ENCODE results near the gene IL31RA. TPM values are rescaled to one million over a fixed set of nuclear protein-coding genes. Genes with fewer than 3 reads are reported as not detected.

Gene IL31RA
- polyA plus RNA-seq, 1 donor, result 0.12 TPM

DNA sequence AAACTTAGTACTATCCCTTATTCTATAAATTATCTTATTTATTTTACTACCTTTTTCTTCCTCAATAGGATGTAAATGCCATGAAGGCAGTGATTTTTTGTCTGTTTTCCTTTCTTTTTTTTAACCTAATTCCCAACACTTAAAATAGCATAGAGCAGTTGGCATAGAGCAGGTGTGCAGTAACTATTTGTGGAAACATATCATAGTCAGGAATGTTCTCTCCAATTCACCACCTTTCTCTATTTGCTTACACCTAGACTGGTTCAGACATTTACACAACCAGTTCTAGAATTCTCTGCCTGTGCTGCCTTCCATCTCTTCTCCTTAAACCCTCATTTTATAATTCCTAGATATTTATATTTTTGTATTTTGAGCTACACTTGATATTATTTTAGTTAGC lies 49.6 kb downstream of the IL31RA start:
- no peak for DNase-seq

DNA sequence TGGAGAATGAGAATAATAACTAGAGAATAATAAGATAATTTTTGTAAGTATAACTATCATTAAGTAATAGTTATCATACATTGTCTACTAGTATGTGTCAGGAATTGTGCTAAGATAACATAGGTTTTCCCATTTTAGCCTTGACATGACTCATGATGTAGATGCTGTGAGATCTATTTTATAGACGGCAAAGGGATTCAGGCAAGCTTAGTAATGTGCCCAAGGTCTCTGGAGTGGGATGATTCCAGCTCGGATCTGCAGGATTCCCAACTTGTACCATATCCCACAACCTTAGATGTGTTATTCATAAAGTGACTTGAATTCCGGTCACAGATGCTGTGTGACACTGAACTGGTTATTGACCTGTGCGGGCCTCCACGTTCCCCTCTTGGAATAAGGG lies 51.5 kb downstream of the IL31RA start:
- no peak for DNase-seq

DNA sequence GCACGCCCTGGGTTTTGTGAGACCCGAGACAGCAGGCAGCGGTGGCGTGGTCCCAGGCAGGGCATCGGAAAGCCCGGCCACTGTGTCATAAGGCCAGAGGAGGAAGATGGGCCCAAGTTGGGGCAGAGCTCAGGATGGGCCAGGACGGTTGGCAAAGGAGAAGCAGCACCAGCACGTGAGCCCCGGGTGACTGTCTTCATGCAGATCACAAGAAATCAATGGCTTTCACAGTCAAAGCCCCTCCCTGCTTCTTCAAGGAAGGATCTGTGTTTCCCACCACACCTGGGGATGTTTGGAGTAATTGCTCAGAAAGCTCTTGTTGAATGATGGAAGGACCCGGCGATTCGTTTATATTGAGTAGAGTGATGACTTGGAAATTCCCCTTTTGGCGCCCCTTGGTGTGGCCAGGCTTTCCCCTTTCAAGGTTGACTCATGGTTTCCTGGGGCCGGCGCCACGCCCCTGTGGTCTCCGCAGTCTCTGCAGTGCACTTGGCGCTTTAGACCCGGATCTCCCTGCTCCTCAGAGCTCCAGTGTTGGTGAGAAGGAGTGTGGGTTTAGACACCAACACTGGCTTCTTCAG lies 52.1 kb downstream of the IL31RA start:
- no peak for DNase-seq

DNA sequence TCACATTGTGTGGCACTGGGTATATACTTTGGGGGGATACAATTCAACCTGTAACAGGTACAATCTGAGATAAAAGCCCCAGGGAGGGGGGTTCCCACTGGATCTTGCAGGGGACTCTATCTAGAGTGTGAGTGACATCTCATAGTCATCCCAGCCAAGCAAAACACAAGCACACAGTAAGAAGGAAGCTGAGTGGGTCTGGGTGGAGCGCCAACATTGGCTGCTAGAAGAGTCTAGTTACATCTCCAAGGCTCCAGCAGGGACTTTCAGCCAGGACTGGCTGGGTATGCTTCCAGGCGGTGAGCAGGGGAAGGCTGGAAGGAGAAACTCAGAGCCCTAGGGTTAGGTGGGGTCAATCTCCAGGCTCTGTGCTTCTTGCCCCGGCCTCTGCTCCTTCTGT lies 53.0 kb downstream of the IL31RA start:
- DNase-seq, result no peak

DNA sequence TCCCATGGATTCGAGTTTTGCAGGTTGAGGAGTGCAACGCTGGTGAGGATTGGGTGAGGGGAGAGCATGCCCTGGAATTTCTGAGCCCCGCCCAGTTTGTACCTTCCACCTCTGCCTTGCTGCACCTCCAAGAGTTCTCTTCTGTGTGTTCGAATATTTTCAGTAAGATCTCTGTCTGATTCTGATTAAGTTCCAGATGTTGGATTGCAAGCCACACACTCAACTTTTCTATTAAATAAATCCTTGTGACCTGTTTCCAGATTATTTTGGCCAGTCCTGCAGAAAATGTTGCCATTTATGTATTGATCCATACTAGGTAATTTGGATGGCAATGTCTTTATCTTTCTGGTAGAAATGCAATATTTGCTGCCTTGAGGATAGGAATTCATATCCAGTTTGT lies 54.1 kb downstream of the IL31RA start:
- no peak for DNase-seq

DNA sequence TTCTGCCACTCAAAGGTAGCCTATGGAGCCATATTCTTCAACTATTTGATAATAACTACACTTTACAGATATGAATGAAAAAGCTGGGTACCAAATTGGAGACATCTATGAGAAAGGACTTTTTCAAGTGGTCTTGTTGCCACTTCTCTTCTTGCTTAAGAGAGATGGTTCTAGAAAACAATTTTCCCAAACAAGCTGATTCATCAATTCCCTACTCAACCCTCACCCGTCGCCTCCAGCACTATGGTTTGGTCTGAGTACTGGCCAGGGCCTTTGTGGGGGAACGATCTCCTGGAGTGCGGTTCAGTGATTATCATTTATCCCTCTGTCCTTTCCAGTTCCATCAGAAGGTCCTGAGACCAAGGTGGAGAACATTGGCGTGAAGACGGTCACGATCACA lies 56.8 kb downstream of the IL31RA start:
- no peak for DNase-seq

DNA sequence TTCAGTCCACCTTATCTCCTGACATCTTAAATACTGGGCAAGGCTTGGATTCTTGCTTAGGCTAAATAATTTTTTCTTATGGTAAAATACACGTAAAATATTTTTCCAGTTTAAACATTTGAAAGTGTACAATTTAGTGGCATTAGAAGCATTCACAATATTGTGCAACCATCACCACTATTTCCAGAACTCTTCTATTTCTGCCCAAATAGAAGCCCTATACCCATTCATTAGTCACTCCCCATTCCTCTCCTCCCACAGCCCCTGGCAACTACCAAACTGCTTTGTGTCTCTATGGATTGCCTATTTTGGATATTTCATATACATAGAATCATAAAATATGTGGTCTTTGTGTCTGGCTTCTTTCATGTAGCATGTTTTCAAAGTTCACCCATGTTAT lies 57.6 kb downstream of the IL31RA start:
- DNase-seq, result no peak

DNA sequence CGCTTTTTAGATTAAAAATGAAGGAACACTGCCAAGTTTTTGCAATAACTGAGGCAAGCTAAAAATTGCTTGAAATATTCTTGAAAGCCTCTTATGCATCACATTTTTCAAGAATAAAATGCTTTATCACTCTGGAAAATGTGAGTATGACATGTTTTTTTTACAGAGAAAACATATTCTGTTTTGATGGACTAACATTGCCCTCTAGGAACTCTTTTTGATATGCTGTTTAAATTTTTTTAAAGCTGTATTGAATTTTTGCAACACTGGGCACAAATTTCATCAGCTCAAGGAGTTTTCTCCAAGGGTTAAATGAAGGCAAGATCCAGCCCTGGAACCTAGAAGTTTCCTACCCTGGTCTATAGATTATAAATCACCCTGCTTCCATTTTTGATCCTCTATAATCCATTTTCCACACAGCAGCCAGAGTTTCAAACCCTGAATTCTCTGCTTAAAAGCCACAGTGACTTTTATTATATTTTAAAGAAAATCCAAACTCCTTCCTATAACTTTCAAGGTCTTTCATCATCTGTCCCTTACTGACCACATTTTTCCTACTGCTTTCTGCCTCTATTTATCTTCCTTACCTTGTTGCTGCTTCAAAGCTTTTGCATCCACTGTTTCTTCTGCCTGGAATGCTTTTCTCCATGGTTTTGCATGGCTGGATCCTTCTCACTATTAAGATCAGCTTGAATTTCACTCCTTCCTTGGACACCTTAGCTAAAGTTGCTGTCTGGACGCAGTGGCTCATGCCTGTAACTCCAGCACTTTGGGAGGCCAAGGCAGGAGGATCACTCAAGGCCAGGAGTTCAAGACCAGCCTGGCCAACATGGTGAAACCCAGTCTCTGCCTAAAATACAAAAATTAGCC lies 60.9 kb downstream of the IL31RA start:
- DNase-seq, result no peak

DNA sequence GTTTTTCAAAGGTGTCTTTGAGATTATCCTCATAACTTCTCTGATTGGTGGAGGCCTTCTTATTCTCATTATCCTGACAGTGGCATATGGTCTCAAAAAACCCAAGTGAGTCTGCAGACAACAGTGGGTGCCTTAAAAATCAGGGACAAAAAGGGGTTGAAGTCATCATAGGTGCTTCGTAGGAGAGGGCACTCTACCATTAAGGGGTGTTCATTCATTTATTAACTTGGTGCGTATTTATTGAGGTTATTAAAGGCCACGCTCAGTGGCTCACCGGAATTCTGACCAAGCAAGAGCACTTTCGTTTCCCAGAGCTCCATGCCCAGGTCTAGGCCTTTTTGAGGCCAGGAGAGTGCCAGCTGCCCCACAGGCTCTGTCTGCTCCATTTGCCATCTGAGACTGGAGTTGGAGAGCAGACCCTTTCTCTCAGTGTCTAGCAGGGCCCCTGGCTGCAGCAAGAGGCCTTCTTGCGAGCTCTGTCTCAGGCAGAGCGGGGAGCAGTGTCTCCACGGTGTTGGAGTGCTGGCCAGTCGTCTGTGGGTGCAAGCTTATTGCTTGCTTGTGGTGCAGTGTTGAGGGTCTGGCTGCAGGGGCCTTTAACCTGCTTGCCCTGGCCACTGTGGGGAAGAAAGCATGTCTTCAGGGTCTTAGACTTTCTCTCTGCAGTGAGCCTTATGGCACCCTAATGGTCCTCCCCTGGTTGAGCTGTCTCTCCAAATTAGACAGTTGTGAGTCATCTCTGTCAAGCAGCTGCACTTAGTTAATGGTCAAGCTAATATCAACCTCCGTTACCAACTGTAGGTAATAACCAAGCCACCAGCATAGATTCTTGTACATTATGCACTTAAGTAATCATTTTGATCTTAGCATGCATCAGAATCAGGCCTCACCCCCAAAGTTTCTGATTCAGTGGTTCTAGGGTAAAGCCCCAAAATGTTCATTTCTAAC lies 62.6 kb downstream of the IL31RA start:
- DNase-seq, result no peak

DNA sequence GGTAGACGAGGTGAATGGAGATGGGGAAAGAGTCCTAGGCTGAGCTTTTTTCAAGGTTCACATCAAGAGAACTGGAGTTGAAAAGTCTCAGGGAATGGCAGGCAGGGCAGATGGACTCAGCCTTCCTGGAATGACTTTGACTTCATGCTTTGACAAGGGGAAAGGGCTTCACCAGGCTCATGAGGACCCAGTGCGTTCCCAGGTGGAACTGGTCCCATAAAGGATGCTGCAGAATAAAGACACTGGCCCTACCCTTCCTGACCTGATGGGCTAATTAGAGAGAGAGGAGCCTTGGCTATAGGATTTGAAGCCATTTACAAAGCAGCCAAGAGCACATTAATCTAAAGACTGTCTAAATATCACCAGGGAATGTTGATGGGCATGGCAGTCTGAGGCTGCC lies 63.8 kb downstream of the IL31RA start:
- DNase-seq, result no peak

DNA sequence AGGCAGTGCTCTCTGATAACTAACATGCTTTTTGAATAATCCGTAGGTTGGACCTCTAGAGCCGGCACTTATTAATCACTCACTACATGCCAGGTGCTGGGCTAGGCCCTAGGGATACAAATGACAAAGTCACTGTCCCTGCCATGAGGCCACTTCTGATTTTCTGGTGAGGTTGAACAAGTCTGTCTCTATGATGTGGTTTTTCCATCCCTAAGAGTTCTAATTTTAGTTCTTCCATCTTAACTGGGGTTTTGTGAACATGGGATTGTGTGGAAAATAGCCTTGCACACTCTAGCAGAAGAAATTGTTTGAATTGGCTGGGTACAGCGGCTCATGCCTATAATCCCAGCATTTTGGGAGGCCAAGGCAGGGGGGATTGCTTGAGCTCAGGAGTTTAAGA lies 64.6 kb downstream of the IL31RA start:
- DNase-seq, result no peak

DNA sequence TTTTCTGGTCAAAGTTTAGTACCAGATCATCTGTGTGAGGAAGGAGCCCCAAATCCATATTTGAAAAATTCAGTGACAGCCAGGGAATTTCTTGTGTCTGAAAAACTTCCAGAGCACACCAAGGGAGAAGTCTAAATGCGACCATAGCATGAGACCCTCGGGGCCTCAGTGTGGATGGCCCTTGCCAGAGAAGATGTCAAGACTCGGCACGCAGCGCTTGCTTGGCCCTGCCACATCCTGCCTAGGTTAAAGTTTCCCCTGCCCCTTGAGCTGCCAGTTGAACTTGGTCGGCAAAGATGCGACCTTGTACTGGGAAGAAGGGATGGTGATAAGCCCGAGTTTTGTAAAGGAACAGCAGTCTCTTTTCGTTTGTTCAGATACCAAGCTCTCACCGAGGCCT lies 65.8 kb downstream of the IL31RA start:
- no peak for DNase-seq

DNA sequence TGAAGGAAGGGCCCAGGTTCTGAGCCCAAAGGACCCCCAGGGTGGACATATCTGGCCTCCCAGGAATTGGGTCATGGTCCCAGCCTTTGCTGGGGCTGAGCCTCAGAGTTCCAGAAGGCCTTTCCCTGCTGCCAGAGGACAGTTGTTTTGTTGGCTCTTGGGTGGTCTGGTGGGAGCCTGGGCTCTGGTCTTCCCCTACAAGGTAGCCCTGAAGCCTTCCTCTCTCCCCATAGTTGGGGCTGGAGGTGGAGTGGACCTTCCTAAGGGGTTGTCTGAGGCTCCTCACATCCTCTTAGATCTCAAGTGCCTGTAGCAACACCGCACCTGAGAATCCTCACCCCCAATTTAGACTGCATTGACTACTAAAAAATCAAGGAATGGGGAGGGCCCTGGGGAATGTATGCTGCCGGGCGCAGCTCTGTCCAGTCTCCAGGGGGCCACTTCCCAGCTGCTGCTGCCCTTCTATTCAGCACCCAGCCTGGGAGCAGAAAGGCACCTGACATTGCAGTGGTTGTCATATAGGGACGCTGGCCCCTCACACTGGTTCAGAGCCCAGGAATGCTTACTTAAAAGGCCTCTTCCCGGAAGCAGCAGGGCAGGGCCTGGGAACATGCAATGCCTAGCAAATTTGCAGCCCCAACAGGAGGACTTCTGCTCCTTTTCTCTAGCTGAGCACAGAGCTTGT lies 66.4 kb downstream of the IL31RA start:
- DNase-seq, result no peak

DNA sequence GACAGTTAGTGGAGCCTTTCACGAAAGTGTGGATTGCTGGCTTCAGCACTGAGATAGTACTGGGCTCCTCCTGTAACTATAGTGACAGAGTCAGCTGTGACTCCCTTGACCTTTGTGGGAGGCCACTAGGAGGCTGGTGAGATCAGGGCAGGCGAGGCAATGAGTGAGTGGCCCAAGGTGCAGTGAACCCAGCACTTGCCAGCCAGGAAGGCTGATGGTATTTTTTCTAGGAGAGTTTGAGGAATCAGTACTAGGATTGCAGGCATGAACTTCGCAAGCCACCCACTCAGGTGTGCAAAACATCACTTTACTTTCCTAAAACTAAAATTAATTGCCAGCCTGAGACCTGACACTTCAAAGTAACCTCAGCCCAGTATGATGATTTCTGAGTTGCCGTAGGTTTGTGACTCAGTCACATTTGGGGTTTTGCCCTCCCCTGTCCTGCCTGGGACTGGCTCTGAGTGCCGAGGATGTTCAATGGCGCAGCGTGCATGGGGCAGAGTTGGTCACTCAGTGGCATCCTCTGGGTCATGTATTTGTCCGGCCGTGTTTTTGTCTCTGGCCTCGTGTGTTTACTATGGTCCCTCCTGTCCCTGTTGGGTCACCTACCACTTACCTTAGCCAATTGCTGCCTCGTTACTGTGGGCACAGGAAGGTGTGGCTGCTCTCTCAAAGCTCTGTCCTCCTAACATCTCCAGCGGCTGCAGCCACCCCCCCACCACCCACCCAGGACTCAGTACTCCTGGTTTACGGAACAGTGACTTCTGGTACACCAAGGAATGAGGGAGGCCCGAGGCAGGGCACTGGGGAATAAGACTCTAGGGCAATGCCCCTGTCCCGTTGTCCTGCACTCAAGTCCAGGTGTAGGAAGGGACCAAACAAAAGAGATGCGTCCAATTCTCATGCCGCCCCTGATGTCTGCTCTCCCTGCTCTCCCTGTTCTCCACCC lies 67.2 kb downstream of the IL31RA start:
- DNase-seq, result no peak

DNA sequence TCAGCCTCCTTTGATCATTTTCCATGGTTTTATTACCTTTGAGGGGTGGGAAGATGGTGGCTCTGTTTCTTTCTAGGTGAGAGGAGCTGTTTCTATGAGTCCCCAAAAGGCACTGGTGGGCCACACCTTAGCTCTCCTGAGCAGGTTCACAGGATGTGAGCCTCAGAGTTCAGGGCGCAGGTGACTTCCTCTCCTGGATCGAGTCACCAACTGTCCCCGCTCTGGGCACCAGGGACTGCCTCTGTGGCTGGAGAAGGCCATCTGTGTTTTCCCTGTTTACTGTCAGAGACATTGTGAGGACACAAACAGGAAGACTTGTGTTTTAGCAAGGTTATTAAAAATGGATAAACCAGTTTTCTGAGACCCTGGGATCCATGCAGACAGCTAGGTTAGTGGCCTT lies 68.5 kb downstream of the IL31RA start:
- no peak for DNase-seq

DNA sequence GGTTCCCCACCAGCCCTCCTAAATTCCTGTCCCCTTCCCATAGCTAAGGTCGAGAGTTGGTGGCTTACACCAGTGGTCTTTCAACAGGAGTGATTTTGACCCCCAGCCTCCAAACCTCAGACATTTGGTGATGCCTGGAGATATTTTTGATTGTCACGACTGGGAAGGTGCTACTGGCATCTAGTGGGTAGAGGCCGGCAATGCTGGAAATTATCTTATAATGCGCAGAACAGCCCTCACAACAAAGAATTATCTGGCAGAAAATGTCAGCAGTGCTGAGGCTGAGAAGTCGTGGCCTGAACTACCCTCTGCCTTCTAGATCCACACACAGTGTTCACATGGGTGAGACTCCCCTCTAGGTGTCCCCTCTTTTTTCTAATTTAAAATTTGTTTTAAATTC lies 69.6 kb downstream of the IL31RA start:
- no peak for DNase-seq

DNA sequence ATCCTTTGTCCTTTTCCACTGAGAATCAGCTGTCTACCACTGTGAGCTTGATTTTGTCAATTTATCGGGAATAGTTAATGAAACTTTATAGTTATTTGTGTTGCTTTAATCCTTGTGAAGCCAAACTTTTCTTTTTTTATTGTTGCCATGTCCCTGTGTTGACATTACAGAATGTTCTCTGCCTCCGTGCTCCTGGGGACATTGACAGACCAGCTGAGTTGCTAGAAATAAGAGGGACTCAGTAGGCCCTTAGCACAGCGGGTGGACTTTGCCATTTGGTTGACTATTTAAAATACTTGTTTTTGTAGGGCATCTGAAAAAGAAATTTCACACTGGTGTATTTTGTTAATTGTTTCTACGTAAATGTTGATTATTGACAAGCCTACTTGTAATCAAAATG lies 70.5 kb downstream of the IL31RA start:
- DNase-seq, result no peak

DNA sequence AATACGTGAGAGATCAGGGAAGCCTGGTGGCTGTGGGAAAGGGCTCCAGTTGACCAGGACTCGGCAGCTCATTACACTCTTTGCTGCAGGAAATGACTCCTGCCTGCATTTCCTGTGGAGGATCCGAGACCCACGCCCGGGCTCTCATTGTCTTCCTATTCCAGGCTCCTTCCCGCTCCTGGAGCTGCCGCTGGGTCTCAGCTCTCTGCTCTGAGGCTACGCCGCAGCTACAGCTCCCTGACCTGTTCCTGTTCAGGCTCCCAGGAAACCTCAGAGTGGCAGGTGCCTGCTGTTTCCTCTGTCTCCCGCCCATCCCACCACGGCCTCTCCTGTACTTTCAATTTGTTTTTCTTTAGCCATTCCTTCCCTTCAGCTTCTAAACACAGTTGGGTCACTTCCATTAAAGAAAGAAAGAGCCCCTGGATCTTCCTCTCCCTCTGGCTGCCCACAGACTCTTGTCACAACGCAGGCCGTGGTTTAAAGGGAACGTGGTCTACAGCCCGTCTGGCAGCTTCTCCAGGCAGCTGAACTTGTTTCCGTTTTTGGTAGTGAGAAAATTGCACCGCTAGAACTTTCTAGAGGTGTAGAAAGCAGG lies 72.1 kb downstream of the IL31RA start:
- no peak for DNase-seq

DNA sequence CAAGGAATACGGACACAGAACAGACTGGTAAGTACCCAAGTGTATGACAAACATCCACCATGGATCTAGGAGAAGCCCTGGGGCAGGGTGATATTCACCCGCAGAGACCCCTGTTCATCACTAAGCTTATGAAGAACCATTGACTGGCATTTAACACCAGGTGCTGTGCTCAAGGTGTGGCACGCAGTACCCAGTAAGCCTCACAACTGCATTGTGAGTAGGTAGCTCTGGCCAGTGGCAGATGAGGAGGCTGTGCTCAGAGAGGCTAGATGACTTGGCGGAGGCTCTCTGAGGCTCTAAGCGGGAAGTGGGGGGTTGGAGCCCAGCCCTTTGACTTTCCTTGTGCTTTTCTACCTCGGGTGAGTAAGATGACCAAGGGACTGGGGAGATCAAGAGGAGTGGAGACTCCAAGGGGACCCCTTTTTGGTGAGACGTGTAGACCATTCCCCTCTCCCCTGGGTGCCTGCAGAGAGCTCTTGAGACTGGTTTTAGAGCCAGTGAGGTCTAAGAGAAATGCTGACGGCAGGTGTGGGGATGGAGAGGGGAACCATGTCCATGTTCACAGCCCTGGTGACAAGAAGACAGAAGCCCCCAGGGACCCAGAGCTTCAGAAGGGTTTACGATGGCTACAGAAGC lies 72.8 kb downstream of the IL31RA start:
- DNase-seq, result no peak

DNA sequence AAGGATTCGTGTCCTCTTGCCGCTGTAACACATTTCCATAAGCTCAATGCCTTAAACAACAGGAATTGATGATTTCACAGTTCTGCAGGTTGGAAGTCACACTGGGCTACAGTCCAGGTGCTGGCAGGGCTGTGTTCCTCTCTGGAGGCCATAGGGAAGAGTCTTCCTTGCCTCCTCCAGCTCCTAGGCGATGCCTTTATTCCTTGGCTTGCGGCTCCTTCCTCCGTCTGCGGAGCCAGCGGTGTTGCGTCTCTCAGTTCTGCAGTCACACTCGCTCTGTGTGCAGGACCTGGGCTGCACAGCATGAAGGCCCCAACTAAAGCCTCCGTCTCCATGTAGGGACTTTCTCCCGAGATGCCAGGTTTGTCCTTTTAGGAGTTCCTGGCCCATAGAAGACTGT lies 73.6 kb downstream of the IL31RA start:
- no peak for DNase-seq

Measured in left kidney (tissue), 2 donors.